Panc1 (cell line): ENCODE results near the gene ST3GAL4.

Source experiments
- CTCF ChIP-seq: fragments of 450-650 bp; IDR thresholded peaks from 2 replicates; pipeline ENCODE4 v1.5.1; 2017; ENCODE audit warnings: mild to moderate bottlenecking
- POLR2AphosphoS5 ChIP-seq: IDR thresholded peaks from 2 replicates; pipeline ENCODE4 v1.6.1; 2012; ENCODE audit warnings: mild to moderate bottlenecking, low read depth, low read length, moderate library complexity

- TF ChIP-seq CTCF (no peak), POLR2AphosphoS5 (no peak)
These were observed 36.1 kb upstream of the ST3GAL4 start for GRCh38 chr11:126319374-126319740.
